Trophoblast cell (in vitro differentiated cells and primary cell): ENCODE measurements around the gene FOXK1.

Experiments used
- DNase-seq, 2 donors: peaks; one replicate each; pipeline ENCODE4 v3.0.0-alpha.2; 2016
- H2AFZ ChIP-seq: 2 replicates; pipeline ENCODE4 v1.6.1; 2013; ENCODE audit warnings: low read length, moderate library complexity, mild to moderate bottlenecking; ENCODE audit not compliant: insufficient read depth, poor library complexity
- H2AK5ac ChIP-seq: 2 replicates; pipeline ENCODE4 v1.6.1; 2013; ENCODE audit warnings: mild to moderate bottlenecking, low read length
- H2BK120ac ChIP-seq: 2 replicates; pipeline ENCODE4 v1.6.1; 2013; ENCODE audit warnings: low read length, mild to moderate bottlenecking, moderate library complexity; ENCODE audit not compliant: insufficient read depth, poor library complexity
- H2BK12ac ChIP-seq: 2 replicates; pipeline ENCODE4 v1.6.1; 2013; ENCODE audit warnings: mild to moderate bottlenecking, low read length, moderate library complexity
- H2BK5ac ChIP-seq: 2 replicates; pipeline ENCODE4 v1.6.1; 2013; ENCODE audit warnings: low read length, low read depth, moderate library complexity, mild to moderate bottlenecking; ENCODE audit not compliant: poor library complexity
- H3K14ac ChIP-seq: 2 replicates; pipeline ENCODE4 v1.6.1; 2013; ENCODE audit warnings: mild to moderate bottlenecking, low read length
- H3K18ac ChIP-seq: 2 replicates; pipeline ENCODE4 v1.6.1; 2013; ENCODE audit warnings: mild to moderate bottlenecking, low read length
- H3K23ac ChIP-seq: 2 replicates; pipeline ENCODE4 v1.6.1; 2013; ENCODE audit warnings: low read length
- H3K27ac ChIP-seq: 2 replicates; pipeline ENCODE4 v1.5.1; 2013; ENCODE audit warnings: low read depth, mild to moderate bottlenecking, inconsistent platforms, low read length, moderate library complexity
- H3K27me3 ChIP-seq: 2 replicates; pipeline ENCODE4 v1.6.1; 2013; ENCODE audit warnings: inconsistent platforms, mild to moderate bottlenecking, low read length, moderate library complexity; ENCODE audit not compliant: insufficient read depth
- H3K36me3 ChIP-seq, 2 experiments: 1 replicate in 1 of 2; 2 replicates in 1 of 2; pipeline ENCODE4 v1.6.1; 2013; ENCODE audit warnings: low read length in 2 of 2, mild to moderate bottlenecking in 2 of 2, moderate library complexity in 1 of 2; ENCODE audit not compliant: insufficient read depth in 2 of 2, control insufficient read depth in 1 of 2
- H3K4ac ChIP-seq: 2 replicates; pipeline ENCODE4 v1.6.1; 2013; ENCODE audit warnings: low read depth, mild to moderate bottlenecking, low read length, moderate library complexity
- H3K4me1 ChIP-seq, 2 experiments: 1 replicate in 1 of 2; 2 replicates in 1 of 2; pipeline ENCODE4 v1.6.1; 2013; ENCODE audit warnings: low read length in 2 of 2, mild to moderate bottlenecking in 2 of 2, moderate library complexity in 1 of 2; ENCODE audit not compliant: insufficient read depth in 2 of 2, control insufficient read depth in 1 of 2
- H3K4me2 ChIP-seq: 2 replicates; pipeline ENCODE4 v1.6.1; 2013; ENCODE audit warnings: inconsistent platforms, mild to moderate bottlenecking, low read length, moderate library complexity
- H3K4me3 ChIP-seq: 2 replicates; pipeline ENCODE4 v1.5.1; 2013; ENCODE audit warnings: mild to moderate bottlenecking, low read depth, low read length, inconsistent platforms
- H3K79me1 ChIP-seq: one replicate; pipeline ENCODE4 v1.6.1; 2013; ENCODE audit warnings: low read length
- H3K79me2 ChIP-seq: 2 replicates; pipeline ENCODE4 v1.6.1; 2013; ENCODE audit warnings: low read length, mild to moderate bottlenecking; ENCODE audit not compliant: control insufficient read depth, insufficient read depth, poor library complexity
- H3K9ac ChIP-seq: 2 replicates; pipeline ENCODE4 v1.6.1; 2013; ENCODE audit warnings: mild to moderate bottlenecking, low read length
- H3K9me3 ChIP-seq: 2 replicates; pipeline ENCODE4 v1.6.1; 2013; ENCODE audit warnings: low read depth, mild to moderate bottlenecking, control low read depth, inconsistent platforms, low read length; ENCODE audit not compliant: insufficient read depth
- H4K12ac ChIP-seq: 2 replicates; pipeline ENCODE4 v1.6.1; 2013; ENCODE audit warnings: low read depth, mild to moderate bottlenecking, low read length, moderate library complexity
- H4K8ac ChIP-seq: 2 replicates; pipeline ENCODE4 v1.6.1; 2013; ENCODE audit warnings: low read depth, mild to moderate bottlenecking, low read length, moderate library complexity
- H4K91ac ChIP-seq: one replicate; pipeline ENCODE4 v1.6.1; 2013; ENCODE audit warnings: low read depth, mild to moderate bottlenecking, low read length, moderate library complexity
- WGBS: extraction: QIAGEN DNeasy Blood & Tissue Kit; methylation state at CpG from one replicate; pipeline ENCODE4 v1.1.7; 2013; ENCODE audit warnings: missing lambda C conversion rate; ENCODE audit not compliant: insufficient read length, insufficient coverage; ENCODE audit errors: extremely low coverage; 5-methylcytosine and 5-hydroxymethylcytosine counted together

FOXK1 gene

DNA sequence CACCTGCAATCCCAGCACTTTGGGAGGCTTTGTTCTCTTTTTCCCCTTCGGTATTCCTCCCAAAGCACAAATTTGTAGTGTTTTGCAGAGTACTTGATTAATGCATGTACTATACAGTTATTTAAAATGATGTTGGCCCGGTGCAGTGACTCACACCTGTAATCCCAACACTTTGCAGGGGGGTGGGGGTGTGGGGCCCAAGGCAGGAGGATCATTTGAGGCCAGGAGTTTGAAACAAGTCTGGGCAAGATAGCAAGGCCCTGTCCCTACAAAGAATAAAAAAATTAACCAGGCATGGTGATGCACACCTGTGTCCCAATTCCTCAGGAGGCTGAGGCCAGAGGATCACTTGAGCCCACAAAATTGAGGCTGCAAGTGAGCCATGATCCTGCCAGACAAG lies 26.8 kb upstream of the FOXK1 start:
- Histone ChIP-seq H3K4me1 (no peaks in the 10 kb centered on the region), H3K4me2 (no peak overlapping the region), H2AFZ (no peak overlapping the region), H2BK120ac (no peak overlapping the region), H2BK5ac (no peak overlapping the region), H3K27me3 (no peaks in the 10 kb centered on the region), H3K4ac (no peak overlapping the region), H4K91ac (no peak overlapping the region), H3K79me2 (no peaks in the 10 kb centered on the region), H4K8ac (no peak overlapping the region), H3K4me3 (no peak overlapping the region), H4K12ac (no peak overlapping the region), H2AK5ac (no peak overlapping the region), H3K23ac (no peak overlapping the region), H3K9ac (no peak overlapping the region), H3K18ac (no peak overlapping the region), H3K9me3 (peaks cover 6% of the 10 kb centered on the region), H3K14ac (no peak overlapping the region), H2BK12ac (no peak overlapping the region), H3K79me1 (no peaks in the 10 kb centered on the region), H3K27ac (no peak overlapping the region), H3K36me3 (no peaks in the 10 kb centered on the region)
- no peak for DNase-seq
- WGBS = no CpG with 5 or more reads among the region's 2 CpGs

DNA sequence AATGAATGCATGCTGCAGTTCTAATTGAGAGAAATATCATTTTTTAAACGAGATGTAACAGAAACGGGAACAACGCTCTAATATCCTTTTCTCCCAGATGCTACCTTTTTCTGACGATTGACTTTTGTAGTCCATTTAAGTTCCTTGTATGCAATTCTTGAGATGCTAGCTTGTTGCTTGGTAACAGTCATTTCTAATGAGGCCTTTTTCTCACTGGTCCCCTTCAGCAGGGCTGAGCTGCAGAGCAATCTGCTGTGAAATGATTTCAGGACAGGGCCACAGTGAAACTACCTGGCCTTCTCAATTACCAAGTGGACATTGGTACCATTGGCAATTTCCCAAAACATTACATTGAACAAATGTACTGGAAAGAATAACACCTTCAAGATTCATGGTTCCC lies 26.2 kb upstream of the FOXK1 start:
- H2BK120ac ChIP-seq = no peak overlapping the region
- no peaks in the 10 kb centered on the region for H3K4me1 ChIP-seq
- H3K4me2 ChIP-seq = no peak overlapping the region
- H3K18ac ChIP-seq = no peak overlapping the region
- H2BK5ac ChIP-seq = no peak overlapping the region
- H3K27ac ChIP-seq = no peak overlapping the region
- no peak overlapping the region for H2AK5ac ChIP-seq
- H3K27me3 ChIP-seq = no peaks in the 10 kb centered on the region
- no peak overlapping the region for H4K8ac ChIP-seq
- no peak overlapping the region for H3K4me3 ChIP-seq
- H3K4ac ChIP-seq = no peak overlapping the region
- H3K9ac ChIP-seq = no peak overlapping the region
- no CpG with 5 or more reads among the region's 4 CpGs for WGBS
- peaks cover 6% of the 10 kb centered on the region for H3K9me3 ChIP-seq
- H2AFZ ChIP-seq = no peak overlapping the region
- no peak overlapping the region for H3K14ac ChIP-seq
- H2BK12ac ChIP-seq = no peak overlapping the region
- H3K23ac ChIP-seq = no peak overlapping the region
- no peaks in the 10 kb centered on the region for H3K79me2 ChIP-seq
- H4K12ac ChIP-seq = no peak overlapping the region
- H3K79me1 ChIP-seq = no peaks in the 10 kb centered on the region
- H4K91ac ChIP-seq = no peak overlapping the region
- H3K36me3 ChIP-seq = no peaks in the 10 kb centered on the region
- DNase-seq = no peak

DNA sequence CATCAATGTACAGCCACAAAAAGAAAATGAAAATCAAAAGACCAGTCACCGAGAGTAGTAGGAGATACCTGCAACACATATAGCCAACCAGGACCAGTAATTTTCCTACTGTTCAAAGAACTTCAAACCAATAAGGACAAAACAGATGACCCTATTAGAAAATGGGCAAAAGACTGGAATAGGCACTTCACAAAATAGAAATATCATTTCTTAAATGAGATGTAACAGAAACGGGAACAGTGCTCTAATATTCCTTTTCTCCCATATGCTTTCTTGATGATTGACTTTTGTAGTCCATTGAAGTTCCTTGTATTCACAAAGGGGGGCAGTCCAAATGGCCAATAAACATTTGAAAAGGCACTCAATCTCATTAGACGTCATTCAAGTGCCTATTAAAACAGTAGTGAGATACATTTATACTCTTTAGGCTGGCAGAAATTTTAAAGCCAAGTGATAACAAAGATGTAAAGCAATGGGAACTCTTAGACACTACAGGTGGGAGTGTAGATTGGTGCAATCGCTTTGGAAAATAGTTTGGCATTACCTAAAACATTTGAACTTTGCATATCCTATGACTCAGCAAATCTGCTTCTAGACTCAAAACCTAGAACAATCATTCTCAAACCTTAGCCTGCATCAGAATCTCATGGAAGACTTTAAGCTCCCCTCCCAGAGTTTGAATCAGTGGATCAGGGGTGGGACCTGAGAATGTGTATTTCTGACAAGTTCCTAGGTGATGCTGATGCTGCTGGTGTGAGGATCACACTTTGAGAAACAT lies 24.3 kb upstream of the FOXK1 start:
- no CpG with 5 or more reads among the region's 4 CpGs for WGBS
- Histone ChIP-seq H3K4me3 (no peak overlapping the region), H3K4me1 (no peaks in the 10 kb centered on the region), H2BK5ac (no peak overlapping the region), H3K79me2 (no peaks in the 10 kb centered on the region), H3K4ac (no peak overlapping the region), H3K79me1 (no peaks in the 10 kb centered on the region), H4K8ac (no peak overlapping the region), H2BK12ac (no peak overlapping the region), H3K27me3 (no peaks in the 10 kb centered on the region), H3K4me2 (no peak overlapping the region), H3K14ac (no peak overlapping the region), H2AK5ac (no peak overlapping the region), H3K23ac (no peak overlapping the region), H3K27ac (no peak overlapping the region), H3K18ac (no peak overlapping the region), H4K91ac (no peak overlapping the region), H3K9ac (no peak overlapping the region), H2AFZ (no peak overlapping the region), H4K12ac (no peak overlapping the region), H3K36me3 (no peaks in the 10 kb centered on the region), H2BK120ac (no peak overlapping the region), H3K9me3 (peaks cover 5% of the 10 kb centered on the region)
- no peak for DNase-seq

DNA sequence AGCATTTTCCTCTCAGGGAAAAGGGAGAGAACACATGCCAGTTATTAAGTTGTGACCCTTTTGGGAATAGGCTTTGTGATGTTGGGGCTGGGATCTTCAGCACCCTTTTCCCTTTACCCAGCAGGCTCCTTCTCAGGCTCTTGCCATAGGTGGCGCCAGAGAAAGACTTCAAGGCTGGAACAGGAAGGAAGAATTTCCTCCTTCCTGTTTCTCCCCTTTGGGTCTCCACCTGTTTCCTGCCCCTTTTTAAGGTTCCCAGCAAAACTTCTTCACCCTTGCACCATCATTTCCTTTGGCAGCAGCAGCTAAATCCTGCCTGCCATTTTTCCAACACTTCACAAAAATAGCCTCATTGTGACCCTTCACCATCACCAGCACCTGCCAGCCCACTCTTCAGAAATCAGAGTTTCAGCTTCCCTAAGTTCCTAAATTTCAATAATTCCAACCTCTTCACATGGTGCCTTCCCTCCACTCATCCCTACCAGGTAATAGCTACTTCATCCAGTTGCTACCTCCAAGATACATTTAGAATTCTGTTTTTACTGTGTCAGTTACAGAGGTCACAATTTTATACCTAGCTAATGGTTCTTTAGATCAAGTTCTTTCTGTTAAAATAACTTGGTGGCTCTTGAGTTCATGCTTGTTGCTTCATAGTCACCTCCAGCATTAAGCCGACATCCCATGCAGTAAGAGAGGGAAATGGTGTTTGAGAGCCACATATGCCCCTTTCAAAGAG lies 22.4 kb upstream of the FOXK1 start:
- H3K14ac ChIP-seq = no peak overlapping the region
- no peaks in the 10 kb centered on the region for H3K36me3 ChIP-seq
- H2BK120ac ChIP-seq = no peak overlapping the region
- H2AFZ ChIP-seq = no peak overlapping the region
- no peak overlapping the region for H3K4me2 ChIP-seq
- H3K9me3 ChIP-seq = peaks cover 3% of the 10 kb centered on the region
- no peak overlapping the region for H3K4me3 ChIP-seq
- no peak overlapping the region for H2AK5ac ChIP-seq
- no peaks in the 10 kb centered on the region for H3K4me1 ChIP-seq
- no peak overlapping the region for H4K12ac ChIP-seq
- no peak overlapping the region for H4K8ac ChIP-seq
- H2BK5ac ChIP-seq = no peak overlapping the region
- H3K27ac ChIP-seq = no peak overlapping the region
- no peak for DNase-seq
- H2BK12ac ChIP-seq = no peak overlapping the region
- no peaks in the 10 kb centered on the region for H3K79me2 ChIP-seq
- no peak overlapping the region for H4K91ac ChIP-seq
- no peak overlapping the region for H3K23ac ChIP-seq
- WGBS = no CpG with 5 or more reads among the region's 2 CpGs
- H3K9ac ChIP-seq = no peak overlapping the region
- H3K27me3 ChIP-seq = no peaks in the 10 kb centered on the region
- no peak overlapping the region for H3K4ac ChIP-seq
- no peak overlapping the region for H3K18ac ChIP-seq
- no peaks in the 10 kb centered on the region for H3K79me1 ChIP-seq
